HepG2 (cell line): Measurements from ENCODE around the gene KRTAP5-1. TPM values are rescaled to one million over a fixed set of nuclear protein-coding genes. Genes with fewer than 3 reads are reported as not detected.

Experiments
- ATAC-seq: fragments of 200-7000 bp; cut with Tn5 transposase; 3 replicates; pipeline ENCODE4 v1.9.1; 2020; ENCODE audit warnings: mild to moderate bottlenecking, moderate library complexity
- BruUV-seq: library from RNA; stranded (reverse); fragments of 400-500 nt; replicated peaks from 2 replicates; lab custom pipeline; 2021; lab: Mats Ljungman, UMichigan
- CTCF ChIA-PET: fragments of 300-600 bp; formaldehyde crosslinking; extraction: SDS; loops from one replicate; lab custom pipeline; 2021; ENCODE audit warnings: low total read pairs, inconsistent platforms, low intra/inter-chr PET ratio; lab: Yijun Ruan, JAX
- POLR2A ChIA-PET: fragments of 350-600 bp; sonication (Branson Sonifier 250); formaldehyde crosslinking; loops from one replicate; lab custom pipeline; 2020; ENCODE audit warnings: antibody characterized with exemption, inconsistent platforms; lab: Yijun Ruan, JAX
- DNase-seq: peaks from one replicate; pipeline ENCODE4 v3.0.0-alpha.2; 2015; ENCODE audit warnings: low spot score
- FAIRE-seq: peaks from 3 replicates; lab custom pipeline; 2011; peaks lifted over from hg19 to GRCh38; lab: Jason Lieb, UNC
- H2AFZ ChIP-seq: one replicate; pipeline ENCODE4 v1.6.1; 2011; ENCODE audit warnings: low read length, inconsistent platforms
- H3K27ac ChIP-seq: fragments of 300-600 bp; 3 replicates; pipeline ENCODE4 v1.8.0; 2011; ENCODE audit warnings: mixed run types, mild to moderate bottlenecking, mixed read lengths, low read length, inconsistent platforms; ENCODE audit not compliant: insufficient read depth; ENCODE audit errors: extremely low read length
- H3K27me3 ChIP-seq, 2 experiments: fragments of 200-600 bp in 1 of 2; 2 replicates in 1 of 2; 3 replicates in 1 of 2; pipeline versions ENCODE4 v1.6.0 to v1.8.0; 2011; ENCODE audit warnings: low read length in 2 of 2, mild to moderate bottlenecking in 2 of 2, moderate library complexity in 2 of 2, inconsistent platforms in 1 of 2; ENCODE audit not compliant: insufficient read depth in 2 of 2, control insufficient read depth in 1 of 2
- H3K36me3 ChIP-seq, 2 experiments: fragments of 200-600 bp in 1 of 2; replicated peaks in 1 of 2; 2 replicates in 1 of 2; 3 replicates in 1 of 2; pipeline versions ENCODE4 v1.5.1 to v1.8.0; 2011; ENCODE audit warnings: low read length in 2 of 2, inconsistent platforms in 1 of 2; ENCODE audit not compliant: insufficient read depth in 2 of 2, control insufficient read depth in 1 of 2
- H3K4me1 ChIP-seq: 2 replicates; pipeline ENCODE4 v1.5.1; 2012; ENCODE audit warnings: low read length, inconsistent platforms; ENCODE audit not compliant: insufficient read depth
- H3K4me2 ChIP-seq: 2 replicates; pipeline ENCODE4 v1.6.0; 2011; ENCODE audit warnings: low read depth, low read length, inconsistent platforms
- H3K4me3 ChIP-seq, 3 experiments: fragments of 200-600 bp in 1 of 3; sonication (generic), shearing (Covaris generic) in 1 of 3; replicated peaks in 1 of 3; 2 replicates each; pipeline ENCODE4 v1.5.1; 2011 to 2016; ENCODE audit warnings: low read length in 3 of 3, inconsistent platforms in 2 of 3, low read depth in 2 of 3, mild to moderate bottlenecking in 2 of 3, control low read depth in 1 of 3, mixed read lengths in 1 of 3; ENCODE audit not compliant: insufficient read depth in 1 of 3
- H3K79me2 ChIP-seq: one replicate; pipeline ENCODE4 v1.6.1; 2011; ENCODE audit warnings: low read length, inconsistent platforms; ENCODE audit not compliant: insufficient read depth
- H3K9ac ChIP-seq: 2 replicates; pipeline ENCODE4 v1.6.0; 2011; ENCODE audit warnings: mild to moderate bottlenecking, low read depth, low read length, inconsistent platforms; ENCODE audit not compliant: insufficient read depth
- H3K9me3 ChIP-seq: 2 replicates; pipeline ENCODE4 v1.5.1; 2012; ENCODE audit warnings: mild to moderate bottlenecking, low read length
- H4K20me1 ChIP-seq: 2 replicates; pipeline ENCODE4 v1.6.0; 2011; ENCODE audit warnings: inconsistent platforms, mild to moderate bottlenecking, low read length, moderate library complexity; ENCODE audit not compliant: insufficient read depth
- HNRNPLL ChIP-seq: fragments of 200-400 bp; formaldehyde crosslinking; IDR thresholded peaks from 2 replicates; pipeline ENCODE4 v1.6.1; 2017; ENCODE audit warnings: mild to moderate bottlenecking, low read depth, low read length; ENCODE audit not compliant: poor library complexity, severe bottlenecking
- HOXA5 ChIP-seq: sonication (generic); formaldehyde crosslinking; IDR thresholded peaks from 2 replicates; pipeline ENCODE4 v1.4.0; 2020; ENCODE audit warnings: missing genetic modification reagents
- KLF15 ChIP-seq: sonication (generic); formaldehyde crosslinking; IDR thresholded peaks from 2 replicates; pipeline ENCODE4 v1.8.1; 2023; ENCODE audit warnings: borderline replicate concordance, mild to moderate bottlenecking, inconsistent platforms, missing genetic modification reagents, mixed read lengths
- MED1 ChIP-seq: sonication (generic); formaldehyde crosslinking; IDR thresholded peaks from 2 replicates; pipeline ENCODE4 v1.4.0; 2020; ENCODE audit warnings: missing genetic modification reagents
- MIER2 ChIP-seq: IDR thresholded peaks from 2 replicates; pipeline ENCODE4 v1.6.1; 2016; ENCODE audit warnings: missing biosample characterization, missing genetic modification reagents
- MIXL1 ChIP-seq: IDR thresholded peaks from 2 replicates; pipeline ENCODE4 v1.6.1; 2016
- TCF12 ChIP-seq, 2 experiments: fragments of 450-650 bp in 1 of 2; sonication (generic) in 1 of 2; formaldehyde crosslinking in 1 of 2; IDR thresholded peaks; 2 replicates each; pipeline versions ENCODE4 v1.6.1 to v1.8.0; 2017 to 2022; ENCODE audit warnings: antibody characterized with exemption in 1 of 2, mild to moderate bottlenecking in 1 of 2, missing genetic modification reagents in 1 of 2, moderate library complexity in 1 of 2
- ZNF24 ChIP-seq: fragments of 450-650 bp; IDR thresholded peaks from 2 replicates; pipeline ENCODE4 v1.6.1; 2017; ENCODE audit warnings: antibody characterized with exemption, mild to moderate bottlenecking
- ZNF616 ChIP-seq: sonication (generic); formaldehyde crosslinking; IDR thresholded peaks from 2 replicates; pipeline ENCODE4 v1.5.0; 2020; ENCODE audit warnings: low read depth, mild to moderate bottlenecking, missing genetic modification reagents
- WGBS: methylation state at CpG from one replicate; pipeline ENCODE4 v1.1.6; 2017; ENCODE audit warnings: low lambda C conversion rate; 5-methylcytosine and 5-hydroxymethylcytosine counted together
- in situ Hi-C: cut with HindIII; loops from 2 replicates; pipeline ENCODE4 v1.10.0; 2017; ENCODE audit warnings: low pct_unique_long_range_greater_than_20kb; ENCODE audit not compliant: extremely low pct_ligation_motif_present
- intact Hi-C: fragments of 100-400 bp; cut with micrococcal nuclease; formaldehyde crosslinking; loops from one replicate; pipeline ENCODE4 v1.10.0; 2022; ENCODE audit not compliant: unreplicated experiment
- polyA plus RNA-seq, 8 experiments: library from polyadenylated mRNA; depleted of rRNA in 3 of 8; stranded (reverse) in 7 of 8; unstranded in 1 of 8; fragments of >200 nt; fragmentation: Illumina TruSeq in 4 of 8; extraction: Trizol in 4 of 8; gene quantifications; 2 replicates each; pipeline versions ENCODE4 v1.2.1 to v1.2.3, GENCODE V29; 2011 to 2016; ENCODE audit warnings: low read depth in 4 of 8, missing spikeins in 1 of 8, mixed read lengths in 1 of 8; ENCODE audit not compliant: insufficient read depth in 1 of 8
- total RNA-seq, 5 experiments: library from RNA; depleted of rRNA; stranded (reverse); fragments of >200 nt; fragmentation: Illumina TruSeq; extraction: Trizol; gene quantifications; 2 replicates each; pipeline ENCODE4 v1.2.3, GENCODE V29; 2016; ENCODE audit warnings: low read depth in 1 of 5
- TF ChIP-seq, protein P1 (sequence below): sonication (generic); formaldehyde crosslinking; IDR thresholded peaks from 2 replicates; pipeline ENCODE4 v1.4.0; 2020; ENCODE audit warnings: missing genetic modification reagents, borderline replicate concordance
- TF ChIP-seq, protein P2 (sequence below): IDR thresholded peaks from 2 replicates; pipeline ENCODE4 v1.6.1; 2012; ENCODE audit warnings: low read length, improper control_type of control experiment
- TF ChIP-seq, protein P3 (sequence below): IDR thresholded peaks from 2 replicates; pipeline ENCODE4 v1.6.1; 2016; ENCODE audit warnings: missing compliant biosample characterization, missing genetic modification reagents, borderline replicate concordance

KRTAP5-1 gene
- total and polyA plus RNA-seq, 2 of the 13 experiments (the other 11 are each of a cell fraction or from before 2014, with no cell fraction given), result not detected

DNA sequence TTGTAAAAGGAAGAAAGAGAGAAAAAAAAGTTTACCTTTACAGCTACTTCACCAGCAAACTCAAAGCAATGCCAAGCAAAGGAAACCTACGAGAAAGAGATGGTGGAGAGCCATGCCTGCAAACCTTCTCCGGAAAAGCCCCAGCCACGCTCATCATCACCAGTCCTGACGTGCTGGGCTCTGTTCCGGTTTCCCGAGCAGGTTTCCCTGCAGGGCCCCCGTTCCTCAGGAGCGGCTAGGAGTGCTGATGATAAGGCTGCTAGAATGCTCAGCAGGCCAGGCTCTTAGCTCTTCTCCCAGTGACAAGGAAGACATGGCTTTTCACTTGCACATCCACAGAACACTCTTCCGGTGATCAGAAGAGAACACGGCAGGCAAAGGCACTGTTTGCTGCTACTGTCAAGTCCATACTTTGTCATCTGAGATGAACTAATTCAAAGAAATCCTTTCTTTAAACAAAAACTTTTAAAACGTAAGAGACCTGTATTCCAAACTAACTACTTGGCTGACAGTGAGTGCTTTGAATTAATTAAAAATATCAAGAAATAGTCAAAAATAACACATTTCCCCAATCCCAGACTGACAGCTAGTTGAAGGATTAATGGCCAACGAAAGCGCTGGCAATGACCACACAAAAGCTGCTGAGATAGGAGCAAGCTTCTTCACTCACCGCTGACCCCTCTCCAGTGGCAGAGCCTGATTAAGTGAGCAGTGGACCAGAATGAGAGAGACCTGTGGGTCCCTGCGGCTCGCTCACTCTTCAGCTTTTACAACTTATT, 48.8 kb downstream of the KRTAP5-1 start:
- no peaks in the 10 kb centered on the region for H3K9me3 ChIP-seq
- no peak overlapping the region for H3K27ac ChIP-seq
- WGBS, result 92% methylated on average over 16 of the region's 16 CpGs
- H3K4me2 ChIP-seq, result no peak overlapping the region
- no peaks in the 10 kb centered on the region for H3K4me1 ChIP-seq
- DNase-seq (no peak), ATAC-seq (no peak), FAIRE-seq (no peak)
- H3K79me2 ChIP-seq, result peaks cover 19% of the 10 kb centered on the region
- no TSS peak for BruUV-seq
- no peak overlapping the region for H2AFZ ChIP-seq
- no peak overlapping the region for H3K9ac ChIP-seq
- peaks cover 4% of the 10 kb centered on the region; the same call in 1 of the 2 replicates for H4K20me1 ChIP-seq
- peaks cover 0 to 8% of the 10 kb centered on the region in 2 experiments; a peak in 1 of 5 replicates for H3K36me3 ChIP-seq
- H3K27me3 ChIP-seq, result peaks cover 8 to 24% of the 10 kb centered on the region in 2 experiments; a peak in 4 of 5 replicates
- ChIA-PET CTCF (no interaction called here), POLR2A (no interaction called here)
- in situ Hi-C loops (no loop called here), intact Hi-C loops (no loop called here)
- no peak overlapping the region for H3K4me3 ChIP-seq
- TF ChIP-seq MIXL1 (no peak), ZNF616 (no peak), MIER2 (CRISPR knock-in tag) (no peak), HOXA5 (no peak), TCF12 (IDR thresholded peaks at IDR 0.05) (no peak), TCF12 (CRISPR knock-in tag; IDR thresholded peaks at IDR 0.05) (no peak), ZNF24 (no peak), MED1 (CRISPR knock-in tag) (no peak), HNRNPLL (no peak), KLF15 (CRISPR knock-in tag) (no peak)
- TF ChIP-seq, protein P1, sequence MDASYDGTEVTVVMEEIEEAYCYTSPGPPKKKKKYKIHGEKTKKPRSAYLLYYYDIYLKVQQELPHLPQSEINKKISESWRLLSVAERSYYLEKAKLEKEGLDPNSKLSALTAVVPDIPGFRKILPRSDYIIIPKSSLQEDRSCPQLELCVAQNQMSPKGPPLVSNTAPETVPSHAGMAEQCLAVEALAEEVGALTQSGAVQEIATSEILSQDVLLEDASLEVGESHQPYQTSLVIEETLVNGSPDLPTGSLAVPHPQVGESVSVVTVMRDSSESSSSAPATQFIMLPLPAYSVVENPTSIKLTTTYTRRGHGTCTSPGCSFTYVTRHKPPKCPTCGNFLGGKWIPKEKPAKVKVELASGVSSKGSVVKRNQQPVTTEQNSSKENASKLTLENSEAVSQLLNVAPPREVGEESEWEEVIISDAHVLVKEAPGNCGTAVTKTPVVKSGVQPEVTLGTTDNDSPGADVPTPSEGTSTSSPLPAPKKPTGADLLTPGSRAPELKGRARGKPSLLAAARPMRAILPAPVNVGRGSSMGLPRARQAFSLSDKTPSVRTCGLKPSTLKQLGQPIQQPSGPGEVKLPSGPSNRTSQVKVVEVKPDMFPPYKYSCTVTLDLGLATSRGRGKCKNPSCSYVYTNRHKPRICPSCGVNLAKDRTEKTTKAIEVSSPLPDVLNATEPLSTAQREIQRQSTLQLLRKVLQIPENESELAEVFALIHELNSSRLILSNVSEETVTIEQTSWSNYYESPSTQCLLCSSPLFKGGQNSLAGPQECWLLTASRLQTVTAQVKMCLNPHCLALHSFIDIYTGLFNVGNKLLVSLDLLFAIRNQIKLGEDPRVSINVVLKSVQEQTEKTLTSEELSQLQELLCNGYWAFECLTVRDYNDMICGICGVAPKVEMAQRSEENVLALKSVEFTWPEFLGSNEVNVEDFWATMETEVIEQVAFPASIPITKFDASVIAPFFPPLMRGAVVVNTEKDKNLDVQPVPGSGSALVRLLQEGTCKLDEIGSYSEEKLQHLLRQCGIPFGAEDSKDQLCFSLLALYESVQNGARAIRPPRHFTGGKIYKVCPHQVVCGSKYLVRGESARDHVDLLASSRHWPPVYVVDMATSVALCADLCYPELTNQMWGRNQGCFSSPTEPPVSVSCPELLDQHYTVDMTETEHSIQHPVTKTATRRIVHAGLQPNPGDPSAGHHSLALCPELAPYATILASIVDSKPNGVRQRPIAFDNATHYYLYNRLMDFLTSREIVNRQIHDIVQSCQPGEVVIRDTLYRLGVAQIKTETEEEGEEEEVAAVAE (CRISPR knock-in tag), result no peak
- TF ChIP-seq, protein P2, sequence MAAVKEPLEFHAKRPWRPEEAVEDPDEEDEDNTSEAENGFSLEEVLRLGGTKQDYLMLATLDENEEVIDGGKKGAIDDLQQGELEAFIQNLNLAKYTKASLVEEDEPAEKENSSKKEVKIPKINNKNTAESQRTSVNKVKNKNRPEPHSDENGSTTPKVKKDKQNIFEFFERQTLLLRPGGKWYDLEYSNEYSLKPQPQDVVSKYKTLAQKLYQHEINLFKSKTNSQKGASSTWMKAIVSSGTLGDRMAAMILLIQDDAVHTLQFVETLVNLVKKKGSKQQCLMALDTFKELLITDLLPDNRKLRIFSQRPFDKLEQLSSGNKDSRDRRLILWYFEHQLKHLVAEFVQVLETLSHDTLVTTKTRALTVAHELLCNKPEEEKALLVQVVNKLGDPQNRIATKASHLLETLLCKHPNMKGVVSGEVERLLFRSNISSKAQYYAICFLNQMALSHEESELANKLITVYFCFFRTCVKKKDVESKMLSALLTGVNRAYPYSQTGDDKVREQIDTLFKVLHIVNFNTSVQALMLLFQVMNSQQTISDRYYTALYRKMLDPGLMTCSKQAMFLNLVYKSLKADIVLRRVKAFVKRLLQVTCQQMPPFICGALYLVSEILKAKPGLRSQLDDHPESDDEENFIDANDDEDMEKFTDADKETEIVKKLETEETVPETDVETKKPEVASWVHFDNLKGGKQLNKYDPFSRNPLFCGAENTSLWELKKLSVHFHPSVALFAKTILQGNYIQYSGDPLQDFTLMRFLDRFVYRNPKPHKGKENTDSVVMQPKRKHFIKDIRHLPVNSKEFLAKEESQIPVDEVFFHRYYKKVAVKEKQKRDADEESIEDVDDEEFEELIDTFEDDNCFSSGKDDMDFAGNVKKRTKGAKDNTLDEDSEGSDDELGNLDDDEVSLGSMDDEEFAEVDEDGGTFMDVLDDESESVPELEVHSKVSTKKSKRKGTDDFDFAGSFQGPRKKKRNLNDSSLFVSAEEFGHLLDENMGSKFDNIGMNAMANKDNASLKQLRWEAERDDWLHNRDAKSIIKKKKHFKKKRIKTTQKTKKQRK, result no peak
- TF ChIP-seq, protein P3, sequence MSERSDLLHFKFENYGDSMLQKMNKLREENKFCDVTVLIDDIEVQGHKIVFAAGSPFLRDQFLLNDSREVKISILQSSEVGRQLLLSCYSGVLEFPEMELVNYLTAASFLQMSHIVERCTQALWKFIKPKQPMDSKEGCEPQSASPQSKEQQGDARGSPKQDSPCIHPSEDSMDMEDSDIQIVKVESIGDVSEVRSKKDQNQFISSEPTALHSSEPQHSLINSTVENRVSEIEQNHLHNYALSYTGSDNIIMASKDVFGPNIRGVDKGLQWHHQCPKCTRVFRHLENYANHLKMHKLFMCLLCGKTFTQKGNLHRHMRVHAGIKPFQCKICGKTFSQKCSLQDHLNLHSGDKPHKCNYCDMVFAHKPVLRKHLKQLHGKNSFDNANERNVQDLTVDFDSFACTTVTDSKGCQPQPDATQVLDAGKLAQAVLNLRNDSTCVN, result no peak
